GM12878 (cell line): Measurements from ENCODE around the gene MFAP3L. TPM values are rescaled to one million over a fixed set of nuclear protein-coding genes. Genes with fewer than 3 reads are reported as not detected.

Experiments
- ATAC-seq: fragments of 200-7000 bp; cut with Tn5 transposase; 3 replicates; pipeline ENCODE4 v1.9.1; 2020; ENCODE audit warnings: mild to moderate bottlenecking, moderate library complexity
- BruUV-seq: library from RNA; stranded (reverse); fragments of 400-500 nt; replicated peaks from 2 replicates; lab custom pipeline; 2021; lab: Mats Ljungman, UMichigan
- CTCF ChIA-PET: fragments of 300-600 bp; sonication (Branson Sonifier 250); formaldehyde crosslinking; extraction: SDS; loops from one replicate; lab custom pipeline; 2021; ENCODE audit warnings: inconsistent platforms; lab: Yijun Ruan, JAX
- POLR2A ChIA-PET: fragments of 350-600 bp; formaldehyde crosslinking; extraction: SDS; loops from one replicate; lab custom pipeline; 2021; ENCODE audit warnings: inconsistent platforms; lab: Charles Lee
- RAD21 ChIA-PET: fragments of 300-600 bp; sonication (Branson Sonifier 250); formaldehyde crosslinking; loops from one replicate; lab custom pipeline; 2023; ENCODE audit warnings: antibody characterized with exemption; ENCODE audit not compliant: unreplicated experiment; lab: Charles Lee
- SMC1A ChIA-PET: fragments of 300-600 bp; sonication (Branson Sonifier 250); formaldehyde crosslinking; loops from one replicate; lab custom pipeline; 2023; ENCODE audit not compliant: unreplicated experiment, uncharacterized antibody; lab: Charles Lee
- DNase-seq: peaks from one replicate; pipeline ENCODE4 v3.0.0-alpha.2; 2011; ENCODE audit warnings: low read depth, low spot score
- FAIRE-seq: peaks from 3 replicates; lab custom pipeline; 2011; peaks lifted over from hg19 to GRCh38; lab: Jason Lieb, UNC
- H2AFZ ChIP-seq: 2 replicates; pipeline ENCODE4 v1.6.0; 2011; ENCODE audit warnings: low read depth, low read length, control low read depth; ENCODE audit not compliant: control insufficient read depth
- H3K27ac ChIP-seq: 2 replicates; pipeline ENCODE4 v1.5.1; 2011; ENCODE audit warnings: control low read depth; ENCODE audit not compliant: control insufficient read depth, insufficient read depth
- H3K27me3 ChIP-seq, 2 experiments: replicated peaks in 1 of 2; 2 replicates each; pipeline versions ENCODE4 v1.6.0 to v1.6.1; 2011; ENCODE audit warnings: low read length in 1 of 2; ENCODE audit not compliant: control insufficient read depth in 2 of 2, insufficient read depth in 2 of 2
- H3K36me3 ChIP-seq, 2 experiments: 2 replicates each; pipeline ENCODE4 v1.5.1; 2011; ENCODE audit warnings: low read length in 1 of 2; ENCODE audit not compliant: control insufficient read depth in 2 of 2, insufficient read depth in 2 of 2
- H3K4me1 ChIP-seq: 2 replicates; pipeline ENCODE4 v1.6.1; 2011; ENCODE audit warnings: mild to moderate bottlenecking, low read length, moderate library complexity, mixed read lengths; ENCODE audit not compliant: control insufficient read depth, insufficient read depth
- H3K4me2 ChIP-seq: 2 replicates; pipeline ENCODE4 v1.6.0; 2011; ENCODE audit warnings: control low read depth; ENCODE audit not compliant: control insufficient read depth, insufficient read depth
- H3K4me3 ChIP-seq: fragments of 200-600 bp; sonication (generic); 2 replicates; pipeline ENCODE4 v1.5.1; 2016
- H3K79me2 ChIP-seq: 2 replicates; pipeline ENCODE4 v1.6.0; 2011; ENCODE audit warnings: low read length; ENCODE audit not compliant: control insufficient read depth, insufficient read depth
- H3K9ac ChIP-seq: 2 replicates; pipeline ENCODE4 v1.8.0; 2011; ENCODE audit warnings: low read length, control low read depth, mixed read lengths; ENCODE audit not compliant: control insufficient read depth, insufficient read depth
- H3K9me3 ChIP-seq: replicated peaks from 3 replicates; pipeline ENCODE4 v1.5.1; 2011; ENCODE audit warnings: mild to moderate bottlenecking, low read length; ENCODE audit not compliant: control insufficient read depth, insufficient read depth
- H4K20me1 ChIP-seq: 2 replicates; pipeline ENCODE4 v1.6.0; 2011; ENCODE audit not compliant: control insufficient read depth, insufficient read depth
- BACH1 ChIP-seq: fragments of 450-650 bp; IDR thresholded peaks from 2 replicates; pipeline ENCODE4 v1.6.1; 2017; ENCODE audit warnings: mild to moderate bottlenecking, borderline replicate concordance
- BCL3 ChIP-seq: IDR thresholded peaks from 2 replicates; pipeline ENCODE4 v1.6.1; 2011; ENCODE audit warnings: borderline replicate concordance, low read depth, mild to moderate bottlenecking, moderate library complexity, low read length; ENCODE audit not compliant: insufficient read depth, poor library complexity, severe bottlenecking
- CBX5 ChIP-seq: sonication (generic); IDR thresholded peaks from 2 replicates; pipeline ENCODE4 v1.6.1; 2016; ENCODE audit warnings: low read depth, moderate library complexity, mild to moderate bottlenecking, inconsistent platforms
- CHD4 ChIP-seq: fragments of 200-600 bp; sonication (generic); IDR thresholded peaks from 2 replicates; pipeline ENCODE4 v1.6.1; 2016; ENCODE audit warnings: mild to moderate bottlenecking
- E2F8 ChIP-seq: fragments of 450-650 bp; IDR thresholded peaks from 2 replicates; pipeline ENCODE4 v1.6.1; 2018; ENCODE audit warnings: mild to moderate bottlenecking, low read depth, moderate library complexity; ENCODE audit not compliant: partially characterized antibody
- EP300 ChIP-seq, 2 experiments: fragments of 150-350 bp in 1 of 2; IDR thresholded peaks; 2 replicates each; pipeline ENCODE4 v1.6.1; 2011 to 2012; ENCODE audit warnings: low read depth in 2 of 2, low read length in 2 of 2, borderline replicate concordance in 1 of 2, improper control_type of control experiment in 1 of 2, inconsistent platforms in 1 of 2; ENCODE audit not compliant: control insufficient read depth in 1 of 2
- ESRRA ChIP-seq: IDR thresholded peaks from 2 replicates; pipeline ENCODE4 v1.6.1; 2012; ENCODE audit warnings: mild to moderate bottlenecking, low read length, improper control_type of control experiment
- FOXK2 ChIP-seq: fragments of 450-650 bp; IDR thresholded peaks from 2 replicates; pipeline ENCODE4 v1.6.1; 2017; ENCODE audit warnings: mild to moderate bottlenecking, moderate library complexity
- MAX ChIP-seq: IDR thresholded peaks from 2 replicates; pipeline ENCODE4 v1.6.1; 2012; ENCODE audit warnings: low read depth, low read length, improper control_type of control experiment
- NR2F1 ChIP-seq: fragments of 450-650 bp; conservative IDR thresholded peaks from 2 replicates; pipeline ENCODE4 v1.6.1; 2017; ENCODE audit warnings: mild to moderate bottlenecking
- NRF1 ChIP-seq: conservative IDR thresholded peaks from 2 replicates; pipeline ENCODE4 v1.6.1; 2011; ENCODE audit warnings: mild to moderate bottlenecking, low read depth, low read length, improper control_type of control experiment
- RAD51 ChIP-seq: fragments of 450-650 bp; IDR thresholded peaks from 2 replicates; pipeline ENCODE4 v1.6.1; 2016; ENCODE audit warnings: moderate library complexity, mild to moderate bottlenecking, inconsistent platforms
- SIX5 ChIP-seq: IDR thresholded peaks from 2 replicates; pipeline ENCODE4 v1.6.1; 2011; ENCODE audit warnings: mild to moderate bottlenecking, low read depth, low read length, moderate library complexity; ENCODE audit not compliant: severe bottlenecking
- ZNF217 ChIP-seq: fragments of 450-650 bp; IDR thresholded peaks from 2 replicates; pipeline ENCODE4 v1.6.1; 2017; ENCODE audit warnings: antibody characterized with exemption, mild to moderate bottlenecking
- ZNF24 ChIP-seq: fragments of 450-650 bp; IDR thresholded peaks from 2 replicates; pipeline ENCODE4 v1.6.1; 2017; ENCODE audit warnings: antibody characterized with exemption, mild to moderate bottlenecking
- WGBS: methylation state at CpG from one replicate; pipeline ENCODE4 v1.1.6; 2016; ENCODE audit warnings: low lambda C conversion rate; ENCODE audit not compliant: insufficient replicate concordance, insufficient coverage; ENCODE audit errors: missing lambda C conversion rate; 5-methylcytosine and 5-hydroxymethylcytosine counted together
- in situ Hi-C: fragments of 300-500 bp; cut with MboI; formaldehyde crosslinking; loops from 9 replicates; pipeline ENCODE4 v1.14.3; 2018; ENCODE audit warnings: mixed read lengths
- intact Hi-C: fragments of 100-400 bp; cut with micrococcal nuclease; formaldehyde crosslinking; loops from one replicate; pipeline ENCODE4 v1.14.2; 2022; ENCODE audit not compliant: unreplicated experiment
- polyA plus RNA-seq, 11 experiments: library from polyadenylated mRNA; depleted of rRNA in 4 of 11; unstranded in 6 of 11; stranded (reverse) in 5 of 11; fragments of >200 nt; fragmentation: Nextera tagmentation in 4 of 11; fragmentation: Illumina TruSeq in 1 of 11; extraction: Ambion mirVana in 4 of 11; extraction: Trizol in 1 of 11; gene quantifications; 1 replicate in 1 of 11; 2 replicates in 10 of 11; pipeline versions ENCODE4 v1.2.1 to v1.2.3, GENCODE V29; 2011 to 2016; ENCODE audit warnings: inconsistent platforms in 2 of 11, missing spikeins in 2 of 11, low read depth in 1 of 11
- total RNA-seq, 4 experiments: library from RNA; depleted of rRNA in 3 of 4; stranded (reverse); fragments of >200 nt in 3 of 4; fragmentation: Illumina TruSeq in 1 of 4; extraction: Trizol in 1 of 4; gene quantifications; 2 replicates each; pipeline versions ENCODE4 v1.2.1 to v1.2.3, GENCODE V29; 2013 to 2021

The MFAP3L gene
- total and polyA plus RNA-seq, 10 of the 15 experiments (the other 5 are each of a cell fraction or from before 2014, with no cell fraction given): 0.10 to 3.0 TPM; not detected in 8

- Histone ChIP-seq H3K9ac (no peak overlapping the region), H3K4me3 (peak overlapping the region; percentile 56), H3K9me3 (no peaks in the 10 kb centered on the region; the same call in 2 of the 3 replicates), H3K79me2 (no peaks in the 10 kb centered on the region), H3K27me3 (peaks cover 0 to 12% of the 10 kb centered on the region in 2 experiments; a peak in 3 of 4 replicates), H4K20me1 (no peaks in the 10 kb centered on the region), H3K4me1 (peaks cover 5% of the 10 kb centered on the region), H2AFZ (peak overlapping the region; percentile 84), H3K27ac (no peak overlapping the region), H3K36me3 (no peaks in the 10 kb centered on the region), H3K4me2 (peak overlapping the region; percentile 97)
- ChIA-PET CTCF (interaction anchor here (1.0 kb wide), 1 partner anchor 414 kb away, joined by 3 read pairs; no protein-coding TSS in a partner anchor), SMC1A (interaction anchor here (0.9 kb wide), 1 partner anchor 414 kb away, joined by 3 read pairs; no protein-coding TSS in a partner anchor), RAD21 (no interaction called here), POLR2A (no interaction called here)
- in situ Hi-C loops (no loop called here), intact Hi-C loops (loop anchor here (5.0 kb wide), 1 partner anchor 415 kb away; the partner anchor contains the start of gene NEK1)
- 15% methylated on average over 37 of the region's 37 CpGs for WGBS
- DNase-seq (peak; percentile 35), FAIRE-seq (peak; percentile 65), ATAC-seq (peak; percentile 94)
- no TSS peak for BruUV-seq
- TF ChIP-seq SIX5 (no peak), NRF1 (no peak), E2F8 (no peak), BACH1 (no peak), RAD51 (no peak), FOXK2 (no peak), ZNF217 (no peak), ZNF24 (no peak), ESRRA (no peak), CBX5 (0 out of 2 replicates have a peak, but pooled peaks have one; percentile 46), CHD4 (no peak), EP300 (IDR thresholded peaks at IDR 0.05; ENCODE audit: borderline replicate concordance in 1 of 2, control insufficient read depth in 1 of 2, low read depth in 2 of 2, low read length in 2 of 2) (no peak), BCL3 (no peak), NR2F1 (peak; percentile 92), MAX (0 out of 2 replicates have a peak, but pooled peaks have one; percentile 20)
These were observed 1.1 kb upstream of the MFAP3L start for GRCh38 chr4:170027181-170027829.
